Type B pancreatic cell (in vitro differentiated cells): ENCODE results near the gene SLC4A2. TPM values are rescaled to one million over a fixed set of nuclear protein-coding genes. Genes with fewer than 3 reads are reported as not detected.

Source experiments
- DNase-seq: peaks from one replicate; pipeline ENCODE4 v3.0.0; 2021; ENCODE audit warnings: mixed read lengths; ENCODE audit not compliant: unreplicated experiment; ENCODE audit errors: extremely low spot score
- H3K27ac Mint-ChIP-seq: 2 replicates; pipeline ENCODE4 v1.8.0; 2021; ENCODE audit warnings: mild to moderate bottlenecking, mixed read lengths
- H3K27me3 Mint-ChIP-seq: 2 replicates; pipeline ENCODE4 v1.8.0; 2021; ENCODE audit warnings: mixed read lengths
- H3K36me3 Mint-ChIP-seq: 2 replicates; pipeline ENCODE4 v1.8.0; 2021; ENCODE audit warnings: mixed read lengths
- H3K4me1 Mint-ChIP-seq: one replicate; pipeline ENCODE4 v1.8.0; 2021; ENCODE audit warnings: mixed read lengths; ENCODE audit not compliant: unreplicated experiment
- H3K4me3 Mint-ChIP-seq: 2 replicates; pipeline ENCODE4 v1.8.0; 2021; ENCODE audit warnings: mild to moderate bottlenecking, mixed read lengths
- H3K9me3 Mint-ChIP-seq: 2 replicates; pipeline ENCODE4 v1.8.0; 2021; ENCODE audit warnings: mixed read lengths
- total RNA-seq: library from RNA; stranded (reverse); gene quantifications from 2 replicates; pipeline ENCODE4 v1.2.1, GENCODE V29; 2021; ENCODE audit warnings: low replicate concordance
- TF ChIP-seq, protein P1 (sequence below): fragments of 200-600 bp; sonication (generic); conservative IDR thresholded peaks from 2 replicates; pipeline ENCODE4 v1.5.0; 2021; ENCODE audit warnings: antibody characterized with exemption, mild to moderate bottlenecking

The SLC4A2 gene
- total RNA-seq, 1 donor from 2014 or later = 150 TPM

DNA sequence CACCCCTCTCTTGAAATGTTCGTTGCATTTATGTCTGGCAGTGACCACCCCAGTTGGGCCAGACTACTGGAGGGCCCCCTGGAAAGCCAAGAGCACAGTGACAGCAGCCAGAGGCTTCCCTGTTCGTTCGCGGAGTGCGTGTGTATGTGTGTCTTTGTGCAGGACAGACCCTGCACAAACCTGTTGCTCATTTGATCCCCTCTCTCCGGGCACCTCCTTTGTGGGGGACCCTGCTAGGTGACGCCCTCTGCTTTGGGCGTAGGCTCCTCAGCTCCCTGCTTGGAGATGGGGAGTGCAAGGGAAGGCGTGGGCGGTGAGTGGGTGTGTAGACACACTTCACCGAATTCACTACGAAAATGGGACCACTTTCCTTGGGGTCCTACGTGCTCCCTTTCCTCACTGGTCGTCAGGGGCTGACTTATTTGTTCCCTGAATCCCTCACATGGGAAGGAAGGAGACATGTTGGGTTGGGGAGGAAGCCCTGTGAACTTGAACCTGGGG lies 65.6 kb downstream of the SLC4A2 start:
- Mint-ChIP-seq H3K4me1 (peaks cover 16% of the 10 kb centered on the region), H3K9me3 (no peaks in the 10 kb centered on the region), H3K4me3 (peak overlapping the region; percentile 82)

DNA sequence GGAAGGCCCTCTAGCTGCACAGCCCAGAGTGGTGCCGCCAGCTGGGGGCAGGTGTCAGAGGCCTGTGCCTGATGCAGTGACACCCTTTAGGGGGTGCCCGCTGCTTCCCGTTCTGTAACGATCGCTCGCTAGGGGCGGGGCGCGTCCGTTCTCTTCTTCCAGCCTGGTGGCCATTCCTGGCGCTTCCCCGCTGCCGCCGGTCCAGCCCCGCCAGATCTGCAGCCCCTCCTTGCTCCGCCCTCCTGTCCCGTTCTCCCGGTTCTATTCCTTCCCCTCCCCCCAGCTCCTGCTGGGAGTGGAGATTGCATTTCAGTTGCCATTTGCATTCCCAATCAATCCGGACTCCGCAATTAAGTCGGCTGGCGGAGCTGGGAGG lies 66.1 kb downstream of the SLC4A2 start:
- H3K27ac Mint-ChIP-seq = peak overlapping the region; percentile 26
- TF ChIP-seq, protein P1, sequence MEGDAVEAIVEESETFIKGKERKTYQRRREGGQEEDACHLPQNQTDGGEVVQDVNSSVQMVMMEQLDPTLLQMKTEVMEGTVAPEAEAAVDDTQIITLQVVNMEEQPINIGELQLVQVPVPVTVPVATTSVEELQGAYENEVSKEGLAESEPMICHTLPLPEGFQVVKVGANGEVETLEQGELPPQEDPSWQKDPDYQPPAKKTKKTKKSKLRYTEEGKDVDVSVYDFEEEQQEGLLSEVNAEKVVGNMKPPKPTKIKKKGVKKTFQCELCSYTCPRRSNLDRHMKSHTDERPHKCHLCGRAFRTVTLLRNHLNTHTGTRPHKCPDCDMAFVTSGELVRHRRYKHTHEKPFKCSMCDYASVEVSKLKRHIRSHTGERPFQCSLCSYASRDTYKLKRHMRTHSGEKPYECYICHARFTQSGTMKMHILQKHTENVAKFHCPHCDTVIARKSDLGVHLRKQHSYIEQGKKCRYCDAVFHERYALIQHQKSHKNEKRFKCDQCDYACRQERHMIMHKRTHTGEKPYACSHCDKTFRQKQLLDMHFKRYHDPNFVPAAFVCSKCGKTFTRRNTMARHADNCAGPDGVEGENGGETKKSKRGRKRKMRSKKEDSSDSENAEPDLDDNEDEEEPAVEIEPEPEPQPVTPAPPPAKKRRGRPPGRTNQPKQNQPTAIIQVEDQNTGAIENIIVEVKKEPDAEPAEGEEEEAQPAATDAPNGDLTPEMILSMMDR = peak; percentile 55
- H3K27me3 Mint-ChIP-seq = peaks cover 3% of the 10 kb centered on the region

More for the DNA sequence above, 65.6 kb downstream of the SLC4A2 start:
- no peak overlapping the region for H3K27ac Mint-ChIP-seq
- peaks cover 12% of the 10 kb centered on the region for H3K36me3 Mint-ChIP-seq
- TF ChIP-seq, protein P1 = no peak
- peaks cover 3% of the 10 kb centered on the region for H3K27me3 Mint-ChIP-seq
- DNase-seq = no peak

DNA sequence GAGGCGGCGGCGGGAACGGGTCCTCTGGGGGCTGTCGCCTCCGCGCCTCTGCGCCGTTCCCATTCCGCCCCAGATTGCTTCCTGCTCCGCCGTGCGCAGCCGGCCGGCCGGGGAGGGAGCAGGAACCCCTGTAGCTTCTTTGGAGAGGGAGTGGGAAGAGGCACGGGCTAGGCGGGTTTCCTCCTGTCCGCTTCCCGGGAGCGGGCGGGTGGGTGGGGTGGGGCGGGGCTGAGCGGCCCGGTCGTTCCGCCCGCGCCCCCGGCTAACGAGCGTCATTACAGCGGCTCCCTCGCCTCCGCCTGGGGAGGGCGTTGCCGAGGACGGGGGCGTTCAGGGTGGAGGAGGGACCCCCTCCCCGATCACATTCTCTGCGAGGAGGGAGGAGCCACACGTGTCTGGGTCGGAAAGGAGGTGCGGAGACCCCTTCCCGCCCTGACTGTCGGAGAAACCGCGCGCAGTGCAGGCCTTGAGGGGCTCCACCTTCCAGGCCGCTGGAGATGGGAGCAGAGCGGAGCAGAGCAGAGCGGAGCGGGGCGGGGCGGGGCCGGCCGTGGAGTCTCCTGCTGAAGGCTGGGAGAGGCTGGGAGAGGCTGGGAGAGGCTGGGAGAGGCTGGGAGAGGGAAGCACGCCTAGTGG lies 66.6 kb downstream of the SLC4A2 start:
- Mint-ChIP-seq H3K4me1 (peaks cover 16% of the 10 kb centered on the region), H3K4me3 (peak overlapping the region; percentile 82), H3K9me3 (no peaks in the 10 kb centered on the region), H3K27me3 (peaks cover 3% of the 10 kb centered on the region), H3K36me3 (peaks cover 12% of the 10 kb centered on the region), H3K27ac (peak overlapping the region; percentile 26)
- TF ChIP-seq, protein P1 = no peak
- no peak for DNase-seq

More for the DNA sequence above, 66.1 kb downstream of the SLC4A2 start:
- Mint-ChIP-seq H3K4me1 (peaks cover 16% of the 10 kb centered on the region), H3K9me3 (no peaks in the 10 kb centered on the region), H3K4me3 (peak overlapping the region; percentile 82), H3K36me3 (peaks cover 12% of the 10 kb centered on the region)
- no peak for DNase-seq

Other genes with a start within 250 kb of the SLC4A2 start
- 21.4 and 26.2 TPM in 2 replicates for gene AOC1, start 207.1 kb upstream of the SLC4A2 start, total RNA-seq
- 8.0 and 10.0 TPM in 2 replicates for gene KCNH2, start 81.3 kb upstream of the SLC4A2 start, total RNA-seq
- 0.21 and 1.7 TPM in 2 replicates for gene NOS3, start 68.6 kb upstream of the SLC4A2 start, total RNA-seq
- gene ATG9B, start 35.1 kb upstream of the SLC4A2 start, total RNA-seq = 33.8 and 53.2 TPM in 2 replicates
- gene ABCB8, start 31.1 kb upstream of the SLC4A2 start, total RNA-seq = 32.7 and 45.5 TPM in 2 replicates
- 2.2 and 4.4 TPM in 2 replicates for gene ASIC3, start 11.1 kb upstream of the SLC4A2 start, total RNA-seq
- gene CDK5, start 1.7 kb upstream of the SLC4A2 start, total RNA-seq = 20.4 and 20.5 TPM in 2 replicates
- 100 and 118 TPM in 2 replicates for gene FASTK, start 21.2 kb downstream of the SLC4A2 start, total RNA-seq
- gene TMUB1, start 23.9 kb downstream of the SLC4A2 start, total RNA-seq = 37.9 and 41.7 TPM in 2 replicates
- gene AGAP3, start 26.9 kb downstream of the SLC4A2 start, total RNA-seq = 95.9 and 114 TPM in 2 replicates
- gene GBX1, start 108.1 kb downstream of the SLC4A2 start, total RNA-seq = 0.26 and 0.41 TPM in 2 replicates
- gene ASB10, start 127.7 kb downstream of the SLC4A2 start, total RNA-seq = not detected in 2 replicates
- not detected in 2 replicates for gene H2BK1, start 150.9 kb downstream of the SLC4A2 start, total RNA-seq
- 35.9 and 46.5 TPM in 2 replicates for gene ABCF2, start 167.6 kb downstream of the SLC4A2 start, total RNA-seq
- gene CHPF2, start 172.9 kb downstream of the SLC4A2 start, total RNA-seq = 44.4 and 54.7 TPM in 2 replicates
- 20.0 and 58.4 TPM in 2 replicates for gene SMARCD3, start 189.1 kb downstream of the SLC4A2 start, total RNA-seq